ENCODE results near the gene ZZZ3.
"Not testable (repeated sequence)": the region's sequence is repeated elsewhere in the genome, so short reads cannot be mapped to it uniquely, and the experiment has no call there.

Gene ZZZ3

DNA sequence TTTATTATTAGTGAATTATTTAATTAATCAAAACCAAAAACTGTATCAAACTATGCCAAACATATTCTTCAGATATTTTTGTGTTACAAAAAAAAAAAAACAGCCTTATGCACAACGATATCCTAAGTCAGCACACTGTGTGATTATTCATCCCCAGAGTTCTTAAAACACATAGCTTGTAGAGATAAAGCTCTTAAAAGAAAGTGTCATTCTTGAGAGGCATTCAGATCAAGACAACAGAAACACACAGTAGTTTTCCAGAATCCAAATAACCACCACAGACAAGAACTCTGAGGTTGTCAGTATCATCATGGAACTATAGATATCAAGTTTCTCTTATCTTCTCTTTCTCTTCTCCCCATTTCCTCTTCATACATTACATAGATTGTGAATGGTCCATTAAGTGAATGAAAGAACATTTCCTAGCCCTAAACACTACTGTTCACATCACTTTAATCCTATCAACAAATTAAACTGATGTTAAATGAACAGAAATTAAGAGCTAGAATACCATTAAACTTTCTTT is 13.5 kb downstream of the ZZZ3 start:
- peak; percentile 19 for DNase-seq

DNA sequence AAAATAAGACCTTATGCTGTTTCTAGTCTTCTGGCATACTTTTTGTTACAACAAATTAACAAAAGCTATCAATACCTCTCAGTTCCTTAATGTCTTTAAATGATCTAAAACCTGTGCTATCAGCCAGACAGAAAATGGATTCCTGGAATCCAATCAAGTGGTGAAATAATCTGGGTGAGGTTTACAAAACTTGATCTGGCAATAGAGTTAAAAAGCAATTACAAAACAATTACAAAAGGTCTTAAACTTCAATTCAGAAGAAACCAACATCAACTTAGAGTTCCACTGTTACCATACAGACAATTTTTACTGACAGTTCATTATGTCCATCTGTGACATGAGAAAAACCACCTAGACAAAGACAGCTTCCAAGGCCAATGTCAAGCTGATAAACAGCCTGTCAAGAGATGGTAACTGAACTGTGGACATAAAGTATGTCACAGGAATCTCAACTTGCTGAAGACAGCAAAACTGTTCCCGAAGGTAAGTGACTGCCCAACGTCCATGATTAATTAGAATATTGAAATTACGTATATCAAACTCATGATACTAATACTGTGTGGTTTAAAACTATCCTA is 17.4 kb downstream of the ZZZ3 start:
- no peak for DNase-seq

DNA sequence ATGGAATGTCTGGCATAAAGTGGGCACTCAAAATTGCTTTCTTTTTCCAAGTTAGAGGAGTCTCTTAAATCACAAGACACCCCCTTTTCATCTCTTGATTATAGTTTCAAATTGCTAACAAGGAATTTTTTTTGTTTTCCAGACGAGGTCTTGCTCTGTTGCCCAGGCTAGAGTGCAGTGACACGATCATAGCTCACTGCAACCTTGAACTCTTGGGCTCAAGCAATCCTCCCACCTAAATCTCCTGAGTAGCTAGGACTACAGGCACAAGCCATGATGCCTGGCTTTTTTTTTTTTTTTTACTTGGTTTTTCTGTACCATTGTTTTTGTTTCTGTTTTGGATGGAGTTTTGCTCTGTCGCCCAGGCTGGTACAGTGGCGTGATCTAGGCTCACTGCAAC is 20.8 kb downstream of the ZZZ3 start:
- DNase-seq, result no peak

DNA sequence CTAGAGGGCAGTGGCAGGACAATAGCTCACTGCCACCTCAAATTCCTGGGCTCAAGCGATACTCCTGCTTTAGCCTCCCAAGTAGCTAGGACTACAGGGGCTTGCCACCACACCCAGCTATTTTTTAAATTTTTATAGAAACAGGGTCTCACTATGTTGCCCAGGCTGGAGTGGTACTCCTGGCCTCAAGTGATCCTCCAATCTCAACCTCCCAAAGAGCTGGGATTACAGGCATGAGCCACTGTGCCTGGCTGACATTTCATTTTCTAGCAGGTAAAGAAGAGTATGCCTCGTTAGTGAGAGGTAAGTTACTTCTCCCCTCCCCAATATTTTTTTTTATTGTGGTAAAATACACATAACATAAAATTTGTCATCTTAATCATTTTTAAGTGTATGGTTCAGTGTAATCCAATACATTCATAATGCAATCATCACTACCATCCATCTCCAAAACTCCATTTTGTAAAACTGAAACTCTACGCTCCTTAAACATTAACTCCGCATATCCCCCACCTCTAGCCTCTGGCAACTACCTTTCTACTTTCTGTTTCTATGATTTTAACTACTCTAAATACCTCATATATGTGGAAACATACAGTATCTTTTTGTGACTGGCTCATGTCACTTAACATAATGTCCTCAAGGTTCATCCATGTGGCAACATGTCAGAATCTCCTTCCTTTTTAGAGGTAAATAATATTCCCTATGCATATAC is 22.4 kb downstream of the ZZZ3 start:
- DNase-seq, result no peak

DNA sequence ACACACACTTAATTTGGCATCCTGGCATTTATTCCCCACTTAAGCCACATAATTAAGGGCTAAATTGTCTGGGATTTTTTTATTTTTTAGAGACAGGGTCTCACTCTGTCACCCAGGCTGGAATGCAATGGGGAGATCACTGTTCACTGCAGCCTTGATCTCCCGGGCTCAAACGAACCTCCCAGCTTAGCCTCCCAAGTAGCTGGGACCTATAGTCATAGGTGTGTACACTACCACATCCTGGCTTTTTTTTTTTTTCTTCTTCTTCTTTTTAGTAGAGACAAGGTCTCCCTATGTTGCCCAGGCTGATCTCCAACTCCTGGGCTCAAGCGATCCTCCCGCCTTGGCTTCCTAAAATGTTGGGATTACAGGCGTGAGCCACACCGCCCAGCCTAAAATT is 24.2 kb downstream of the ZZZ3 start:
- no peak for DNase-seq

DNA sequence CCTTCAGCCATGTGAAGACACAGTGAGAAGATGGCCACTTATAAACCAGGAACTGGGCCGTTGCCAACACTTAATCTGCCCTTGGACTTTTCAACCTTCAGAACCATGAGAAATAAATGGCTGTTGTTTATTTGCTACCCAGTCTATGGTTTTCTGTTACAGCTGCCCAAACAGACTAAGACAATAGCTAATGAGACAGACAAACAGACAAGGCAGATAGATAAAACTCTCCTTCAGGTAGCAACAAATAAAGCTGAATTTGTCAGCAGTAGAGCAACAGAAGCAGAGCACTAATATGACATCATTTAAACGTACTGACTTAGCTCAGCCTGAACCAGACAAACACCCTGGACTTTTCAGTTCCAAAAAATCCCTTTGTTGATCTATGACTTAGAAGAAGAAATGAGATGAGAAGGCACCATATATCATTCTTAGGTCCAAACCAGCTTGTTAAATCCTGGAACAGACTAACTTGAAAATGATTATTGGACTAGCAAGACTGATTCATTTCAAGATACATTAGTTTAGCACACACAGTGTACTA is 27.0 kb downstream of the ZZZ3 start:
- no peak for DNase-seq

DNA sequence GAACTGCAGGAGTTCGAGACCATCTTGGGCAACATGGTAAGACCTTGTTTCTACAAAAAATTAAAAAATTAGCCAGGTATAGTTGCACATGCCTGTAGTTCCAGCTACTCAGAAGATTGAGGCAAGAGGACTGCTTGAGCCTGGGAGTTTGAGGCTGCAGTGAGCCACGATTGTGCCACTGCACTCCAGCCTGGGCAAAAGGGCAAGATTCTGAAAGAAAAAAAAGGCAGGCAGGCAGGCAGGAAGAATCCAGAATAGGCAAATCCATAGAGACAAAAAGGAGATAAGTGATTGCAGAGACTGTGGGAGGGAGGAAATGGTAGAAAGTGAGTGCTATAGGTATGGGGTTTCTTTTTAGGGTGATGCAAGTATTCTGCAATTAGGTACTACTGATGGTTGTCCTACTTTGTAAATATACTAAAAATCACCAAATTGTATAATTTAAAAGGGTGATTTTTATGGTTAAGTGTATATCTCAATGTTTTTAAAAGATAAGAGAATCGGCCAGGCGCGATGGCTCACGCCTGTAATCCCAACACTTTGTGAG is 29.4 kb downstream of the ZZZ3 start:
- DNase-seq, result peak; percentile 26

DNA sequence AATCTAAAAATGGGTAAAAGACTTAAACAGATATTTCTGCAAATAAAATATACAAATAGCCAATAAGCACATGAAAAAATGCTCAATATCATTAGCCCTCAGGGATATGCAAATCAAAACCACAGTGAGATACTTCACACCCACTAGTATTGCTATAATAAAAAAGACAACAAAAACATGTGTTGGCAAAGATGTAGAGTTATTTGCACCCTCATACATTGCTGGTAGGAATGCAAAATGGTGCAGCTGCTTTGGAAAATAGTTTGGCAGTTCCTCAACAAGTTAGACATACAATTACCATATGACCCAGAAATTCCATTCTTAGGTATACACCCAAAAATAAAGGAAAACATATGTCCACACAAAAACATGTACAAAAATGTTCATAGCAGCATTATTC is 30.2 kb downstream of the ZZZ3 start:
- DNase-seq, result no peak

DNA sequence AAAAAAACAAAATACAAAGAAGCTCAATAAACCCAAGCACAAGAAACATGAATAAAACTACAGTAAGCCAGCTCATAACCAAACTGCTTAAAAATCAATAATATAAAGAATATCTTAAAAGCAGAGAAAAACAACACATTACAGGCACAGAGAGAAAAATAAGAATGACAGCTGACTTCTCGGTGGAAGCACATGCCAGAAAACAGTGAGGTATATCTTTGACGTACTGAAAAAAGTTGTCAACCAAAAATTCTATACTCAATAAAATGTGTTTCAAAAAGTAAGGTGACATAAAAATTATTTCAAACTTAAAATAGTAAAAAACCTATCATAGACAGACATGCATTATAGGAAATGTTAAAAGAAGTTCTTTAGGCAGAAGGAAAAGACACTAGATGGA is 33.3 kb downstream of the ZZZ3 start:
- no peak for DNase-seq

DNA sequence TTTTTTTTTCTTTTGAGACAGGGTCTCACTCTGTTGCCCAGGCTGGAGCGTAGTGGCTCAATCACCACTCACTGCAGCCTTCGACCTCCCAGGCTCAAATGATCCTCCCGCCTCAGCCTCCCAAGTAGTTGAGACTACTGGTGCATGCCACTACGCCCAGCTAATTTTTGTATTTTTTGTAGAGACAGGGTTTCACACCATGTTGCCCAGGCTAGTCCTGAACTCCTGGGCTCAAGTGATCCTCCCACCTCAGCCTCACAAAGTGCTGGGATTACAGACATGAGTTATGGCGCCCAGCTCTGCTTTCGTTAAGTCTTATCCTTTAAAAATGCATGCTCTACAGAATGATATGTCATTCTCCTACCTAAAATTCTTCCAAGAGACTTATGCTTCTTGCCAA is 36.2 kb downstream of the ZZZ3 start:
- not testable (repeated sequence) for DNase-seq

DNA sequence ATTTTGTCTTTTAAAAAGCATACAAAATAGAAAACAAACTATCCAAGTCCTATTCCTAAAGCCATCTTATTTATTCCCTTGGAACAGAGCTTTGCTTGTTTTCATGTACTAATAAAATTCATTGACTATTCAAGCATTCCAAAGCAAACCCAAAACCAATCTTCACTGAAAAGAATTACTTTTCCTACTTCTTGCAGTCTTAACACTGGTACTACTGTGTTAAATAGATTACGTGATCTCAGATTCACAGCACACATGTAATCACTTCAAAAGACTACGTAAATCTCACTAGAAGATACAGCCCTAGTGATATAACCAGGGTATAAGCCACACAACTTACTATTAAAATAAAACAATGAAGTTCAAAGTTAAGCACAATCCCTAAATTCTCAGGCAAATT is 39.0 kb downstream of the ZZZ3 start:
- no peak for DNase-seq

DNA sequence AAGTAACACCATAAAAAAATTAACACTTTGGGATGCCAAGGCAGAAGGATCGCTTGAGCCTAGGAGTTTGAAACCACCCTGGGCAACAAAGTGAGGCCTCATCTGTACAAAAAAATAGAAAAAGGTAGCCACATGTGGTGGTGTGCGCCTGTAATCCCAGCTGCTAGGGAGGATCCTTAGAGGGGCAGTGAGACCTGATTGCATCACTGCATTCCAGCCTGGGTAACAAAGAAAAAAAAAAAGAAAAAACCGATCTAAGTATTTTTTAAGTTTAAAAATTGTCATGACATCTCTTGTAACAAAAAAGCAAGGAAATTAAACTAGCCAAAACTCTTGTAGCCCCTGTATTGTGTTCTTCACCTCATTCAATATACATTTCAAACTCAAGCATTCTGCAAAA is 39.5 kb downstream of the ZZZ3 start:
- DNase-seq, result no peak

DNA sequence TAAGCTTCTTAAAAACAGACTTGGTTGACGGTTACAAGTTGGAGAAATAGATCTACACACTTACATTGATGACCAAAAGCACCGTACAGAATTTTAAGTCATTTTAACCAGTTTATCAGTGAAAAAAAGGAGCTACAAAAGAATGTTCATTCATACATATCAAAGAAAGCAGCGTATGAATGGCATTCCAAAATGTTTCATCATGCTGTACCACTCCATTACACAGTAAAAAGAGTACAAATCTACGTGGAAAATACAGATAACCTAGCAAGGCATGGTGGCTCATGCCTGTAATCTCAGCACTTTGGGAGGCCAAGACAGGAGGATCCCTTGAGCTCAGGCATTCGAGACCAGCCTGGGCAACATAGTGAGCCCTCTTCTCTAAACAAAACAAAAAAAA is 40.3 kb downstream of the ZZZ3 start:
- DNase-seq, result peak; percentile 12

DNA sequence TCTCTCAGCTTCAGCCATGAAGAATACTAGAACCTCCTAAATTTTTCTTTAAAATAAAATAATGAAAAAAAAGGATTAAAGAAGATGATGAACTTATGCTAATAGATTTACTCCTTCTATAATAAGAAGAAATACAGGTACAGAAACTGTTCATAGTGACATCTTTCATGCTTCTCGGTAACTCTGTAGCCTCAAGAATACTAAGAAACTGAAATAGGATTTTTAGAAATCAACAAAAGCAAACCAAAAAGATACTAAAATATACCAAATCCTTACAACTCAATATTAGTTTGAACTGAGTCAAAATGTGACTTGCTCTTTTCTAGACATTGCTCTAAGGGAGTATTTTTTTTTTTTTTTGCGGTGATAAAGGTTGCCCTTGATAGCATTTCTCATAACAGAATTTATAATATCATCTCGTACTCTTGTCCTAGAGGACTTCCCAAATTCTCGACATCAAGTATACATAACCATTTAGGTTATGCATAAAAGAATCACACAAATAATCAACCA is 42.8 kb downstream of the ZZZ3 start:
- no peak for DNase-seq

DNA sequence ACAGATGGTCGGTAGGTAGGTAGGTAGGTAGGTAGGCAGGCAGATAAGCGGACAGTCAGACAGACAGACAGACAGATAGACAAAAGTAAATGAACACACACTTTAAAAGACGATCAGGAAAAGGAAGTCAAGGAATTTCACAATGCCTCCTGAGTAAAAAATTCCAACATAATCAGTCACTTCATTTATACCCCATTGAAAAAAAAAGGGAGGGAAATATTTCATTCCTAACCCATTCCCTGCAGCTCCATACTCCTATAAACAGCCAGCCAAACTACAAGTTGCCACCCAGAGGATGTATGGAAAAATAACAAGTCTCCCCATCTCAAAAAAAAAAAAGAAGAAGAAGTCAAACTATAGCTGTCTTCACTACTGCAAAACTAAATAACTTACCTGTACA is 43.4 kb downstream of the ZZZ3 start:
- DNase-seq, result peak; percentile 64

DNA sequence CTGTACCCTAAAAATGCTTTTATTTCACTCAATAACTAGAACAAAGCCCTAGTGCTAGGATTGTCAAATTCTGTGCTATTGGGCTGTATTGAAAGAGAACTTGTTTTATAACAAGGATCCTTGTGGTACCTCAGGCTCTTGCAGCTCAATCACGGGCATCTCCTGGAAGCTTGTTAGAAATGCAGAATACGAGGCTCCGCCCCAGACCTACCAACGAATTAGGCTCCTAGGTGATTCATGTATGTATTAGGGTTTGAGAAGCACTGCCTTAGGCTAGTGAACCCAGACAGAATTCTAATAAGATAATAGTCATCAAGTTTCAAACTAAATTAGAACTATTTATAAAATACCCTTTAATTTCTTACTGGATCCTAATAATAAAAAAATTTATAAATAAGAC is 45.6 kb downstream of the ZZZ3 start:
- DNase-seq, result no peak

Measured in NCI-H226 (cell line).